OCI-LY3 (cell line): Measurements from ENCODE around the gene ERC2.

Experiments
- H2AFZ ChIP-seq: fragments of 200-600, 300-600 bp; shearing (Covaris generic); 2 replicates; pipeline ENCODE4 v1.6.0; 2014; ENCODE audit warnings: antibody characterized with exemption, low read depth, low read length
- H3K27ac ChIP-seq: fragments of 200-600, 300-600 bp; sonication (generic); 2 replicates; pipeline ENCODE4 v1.5.1; 2014; ENCODE audit warnings: mild to moderate bottlenecking, low read length, moderate library complexity, mixed read lengths
- H3K27me3 ChIP-seq: fragments of 200-600, 300-600 bp; sonication (generic); 2 replicates; pipeline ENCODE4 v1.6.1; 2014; ENCODE audit warnings: low read depth, low read length, mixed read lengths
- H3K36me3 ChIP-seq: fragments of 200-600, 300-600 bp; sonication (generic); replicated peaks from 2 replicates; pipeline ENCODE3; 2014; ENCODE audit warnings: low read depth, low read length, mixed read lengths
- H3K4me1 ChIP-seq: fragments of 300-600, 200-600 bp; sonication (generic); 2 replicates; pipeline ENCODE4 v1.6.1; 2014; ENCODE audit warnings: low read length, mixed read lengths
- H3K4me2 ChIP-seq: fragments of 200-600, 300-600 bp; sonication (generic); 2 replicates; pipeline ENCODE4 v1.6.1; 2014; ENCODE audit warnings: low read length, mixed read lengths
- H3K4me3 ChIP-seq: fragments of 300-600, 200-600 bp; sonication (generic); 2 replicates; pipeline ENCODE4 v1.5.1; 2014; ENCODE audit warnings: antibody characterized with exemption, mild to moderate bottlenecking, low read length, moderate library complexity
- H3K79me2 ChIP-seq: fragments of 300-600, 200-600 bp; shearing (Covaris generic); 2 replicates; pipeline ENCODE4 v1.6.1; 2014; ENCODE audit warnings: mild to moderate bottlenecking, low read length, mixed read lengths
- H3K9ac ChIP-seq: fragments of 300-600, 200-600 bp; shearing (Covaris generic); 2 replicates; pipeline ENCODE4 v1.6.0; 2014; ENCODE audit warnings: mild to moderate bottlenecking, low read length, moderate library complexity
- H3K9me3 ChIP-seq: fragments of 200-600, 300-600 bp; shearing (Covaris generic); 2 replicates; pipeline ENCODE4 v1.6.1; 2014; ENCODE audit warnings: low read length, mixed read lengths; ENCODE audit not compliant: insufficient read depth
- H4K20me1 ChIP-seq: fragments of 200-600, 300-600 bp; sonication (generic); 2 replicates; pipeline ENCODE4 v1.6.1; 2016; ENCODE audit warnings: low read length, mixed read lengths; ENCODE audit not compliant: insufficient read depth
- CTCF ChIP-seq: fragments of 200-600, 300-600 bp; sonication (generic); IDR thresholded peaks from 2 replicates; pipeline ENCODE4 v1.5.1; 2014; ENCODE audit warnings: antibody characterized with exemption, low read length, low read depth
- EZH2phosphoT487 ChIP-seq: fragments of 200-600 bp; shearing (Covaris generic); IDR thresholded peaks from 2 replicates; pipeline ENCODE4 v1.6.1; 2018; ENCODE audit warnings: antibody characterized with exemption, mixed run types, low read depth

Gene ERC2

DNA sequence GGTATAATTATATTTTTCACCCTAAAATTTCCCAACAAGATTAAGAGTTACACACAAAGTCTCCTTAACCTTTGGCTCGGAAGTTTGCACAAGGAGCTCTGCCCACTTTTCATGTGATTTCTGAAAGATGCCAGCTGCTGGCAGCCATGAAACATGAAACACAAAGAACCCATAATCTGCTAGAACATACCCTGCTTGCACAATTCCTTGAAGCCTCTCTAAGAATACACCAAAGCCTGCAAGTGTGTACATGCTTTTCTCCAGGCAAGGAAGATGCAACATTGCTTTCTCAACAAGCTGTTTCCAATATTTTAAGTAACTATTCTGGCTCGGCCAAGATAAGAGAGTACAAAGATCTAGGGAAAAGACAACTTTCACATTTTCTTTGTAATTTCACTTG, 799.1 kb downstream of the ERC2 start:
- no peak for TF ChIP-seq EZH2phosphoT487
- no peak for TF ChIP-seq CTCF
- no peak overlapping the region for H3K4me3 ChIP-seq
- H3K79me2 ChIP-seq = no peaks in the 10 kb centered on the region
- no peaks in the 10 kb centered on the region for H4K20me1 ChIP-seq
- H3K4me2 ChIP-seq = no peak overlapping the region
- no peaks in the 10 kb centered on the region for H3K36me3 ChIP-seq
- H3K27ac ChIP-seq = no peak overlapping the region
- no peaks in the 10 kb centered on the region for H3K27me3 ChIP-seq
- H3K9ac ChIP-seq = no peak overlapping the region
- H3K4me1 ChIP-seq = no peaks in the 10 kb centered on the region
- H3K9me3 ChIP-seq = no peaks in the 10 kb centered on the region
- no peak overlapping the region for H2AFZ ChIP-seq

- Histone ChIP-seq H3K9ac (no peak overlapping the region), H2AFZ (no peak overlapping the region), H3K4me1 (no peaks in the 10 kb centered on the region), H3K4me2 (no peak overlapping the region), H3K79me2 (no peaks in the 10 kb centered on the region), H3K27me3 (no peaks in the 10 kb centered on the region), H4K20me1 (no peaks in the 10 kb centered on the region), H3K27ac (no peak overlapping the region), H3K9me3 (no peaks in the 10 kb centered on the region), H3K4me3 (no peak overlapping the region), H3K36me3 (no peaks in the 10 kb centered on the region)
- TF ChIP-seq EZH2phosphoT487 (no peak), CTCF (no peak)
These were observed 799.9 kb downstream of the ERC2 start for GRCh38 chr3:55668359-55668758.

DNA sequence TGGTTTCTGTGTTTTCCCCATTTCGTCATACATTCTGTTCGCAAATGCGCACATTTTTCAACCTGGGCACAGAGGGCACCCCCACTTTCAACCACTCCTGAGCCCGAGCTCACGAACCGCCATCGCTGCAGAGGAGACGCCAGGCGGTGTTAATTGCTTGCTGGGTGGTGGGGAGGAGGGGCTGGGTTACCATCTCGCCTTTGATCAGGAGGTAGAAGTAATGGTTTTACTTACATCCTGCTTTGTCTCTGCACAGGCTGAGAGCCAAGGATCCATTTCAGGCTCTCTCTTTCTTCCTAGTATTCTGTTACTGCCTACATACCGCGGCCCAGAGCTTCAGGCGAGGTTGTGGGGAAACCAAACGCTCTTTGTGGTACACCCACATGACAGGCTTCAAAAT, 803.9 kb downstream of the ERC2 start:
- Histone ChIP-seq H3K4me2 (no peak overlapping the region), H3K79me2 (no peaks in the 10 kb centered on the region), H3K27me3 (no peaks in the 10 kb centered on the region), H3K9ac (no peak overlapping the region), H3K36me3 (no peaks in the 10 kb centered on the region), H3K27ac (no peak overlapping the region), H2AFZ (no peak overlapping the region), H4K20me1 (no peaks in the 10 kb centered on the region), H3K9me3 (no peaks in the 10 kb centered on the region), H3K4me3 (no peak overlapping the region), H3K4me1 (peaks cover 18% of the 10 kb centered on the region)
- no peak for TF ChIP-seq EZH2phosphoT487
- TF ChIP-seq CTCF = no peak

DNA sequence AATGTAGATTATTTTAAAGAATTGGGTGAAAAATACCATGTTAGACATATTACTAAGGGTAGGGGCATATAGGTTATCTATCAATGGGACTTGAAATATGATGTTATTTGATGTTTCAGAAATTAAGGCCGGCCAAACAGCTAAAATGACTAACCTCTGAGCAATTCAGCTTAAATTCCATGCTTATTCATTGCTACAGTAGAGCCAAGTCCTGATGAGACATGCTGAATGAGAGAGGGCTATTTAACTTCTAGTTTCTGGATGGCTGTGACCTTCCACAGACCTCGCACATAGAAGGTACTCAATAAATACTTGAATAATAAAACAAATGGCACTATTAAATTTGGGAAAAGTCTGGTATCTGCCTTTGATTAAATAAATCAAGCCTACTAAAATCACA, 805.6 kb downstream of the ERC2 start:
- Histone ChIP-seq H3K4me1 (peaks cover 18% of the 10 kb centered on the region), H3K27me3 (no peaks in the 10 kb centered on the region), H3K4me2 (no peak overlapping the region), H2AFZ (no peak overlapping the region), H3K9me3 (no peaks in the 10 kb centered on the region), H4K20me1 (no peaks in the 10 kb centered on the region), H3K36me3 (no peaks in the 10 kb centered on the region), H3K27ac (no peak overlapping the region), H3K9ac (no peak overlapping the region), H3K79me2 (no peaks in the 10 kb centered on the region), H3K4me3 (no peak overlapping the region)
- TF ChIP-seq CTCF (no peak), EZH2phosphoT487 (no peak)
